Hepatocyte (in vitro differentiated cells): ENCODE data around the gene SIX2.

Experiments
- EZH2 ChIP-seq: fragments of 200-600 bp; sonication (generic); IDR thresholded peaks from 2 replicates; pipeline ENCODE4 v1.6.1; 2016; ENCODE audit warnings: antibody characterized with exemption, mild to moderate bottlenecking, borderline replicate concordance
- TF ChIP-seq, protein P1 (sequence below): fragments of 200-600 bp; sonication (generic); IDR thresholded peaks from 2 replicates; pipeline ENCODE4 v1.5.1; 2016; ENCODE audit warnings: antibody characterized with exemption, mild to moderate bottlenecking; ENCODE audit not compliant: poor library complexity

DNA sequence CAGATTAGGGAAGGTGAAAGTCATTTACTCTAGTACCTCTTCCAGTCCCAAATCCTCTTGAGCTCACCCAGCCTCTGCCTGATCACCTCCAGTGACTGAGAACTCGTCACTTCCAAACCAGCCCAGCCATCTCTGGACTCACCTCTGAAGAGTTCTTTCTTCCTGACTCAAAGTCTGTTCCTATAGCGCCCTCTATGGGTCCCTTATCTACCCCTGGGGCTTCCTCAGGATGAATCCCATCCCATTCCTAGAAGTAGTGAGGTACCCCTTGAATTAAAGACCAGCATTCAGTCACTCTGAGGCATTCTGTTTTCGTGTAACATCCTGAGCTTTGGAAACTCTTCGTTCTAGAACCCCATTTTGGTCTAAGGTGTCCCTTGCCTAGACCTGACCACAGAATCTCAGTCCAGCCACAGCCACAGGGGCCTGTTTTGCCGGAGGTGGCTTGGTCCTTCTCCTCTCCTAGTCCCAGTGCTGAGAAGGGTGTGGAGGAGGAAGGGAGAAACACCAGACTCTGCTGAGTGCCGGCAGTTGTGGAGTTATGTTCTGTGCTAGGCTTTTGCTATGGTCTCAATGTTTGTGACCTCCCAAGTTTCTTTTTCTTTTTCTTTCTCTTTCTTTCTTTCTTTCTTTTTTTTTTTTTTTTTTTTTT is 35.1 kb downstream of the SIX2 start:
- TF ChIP-seq, protein P1, sequence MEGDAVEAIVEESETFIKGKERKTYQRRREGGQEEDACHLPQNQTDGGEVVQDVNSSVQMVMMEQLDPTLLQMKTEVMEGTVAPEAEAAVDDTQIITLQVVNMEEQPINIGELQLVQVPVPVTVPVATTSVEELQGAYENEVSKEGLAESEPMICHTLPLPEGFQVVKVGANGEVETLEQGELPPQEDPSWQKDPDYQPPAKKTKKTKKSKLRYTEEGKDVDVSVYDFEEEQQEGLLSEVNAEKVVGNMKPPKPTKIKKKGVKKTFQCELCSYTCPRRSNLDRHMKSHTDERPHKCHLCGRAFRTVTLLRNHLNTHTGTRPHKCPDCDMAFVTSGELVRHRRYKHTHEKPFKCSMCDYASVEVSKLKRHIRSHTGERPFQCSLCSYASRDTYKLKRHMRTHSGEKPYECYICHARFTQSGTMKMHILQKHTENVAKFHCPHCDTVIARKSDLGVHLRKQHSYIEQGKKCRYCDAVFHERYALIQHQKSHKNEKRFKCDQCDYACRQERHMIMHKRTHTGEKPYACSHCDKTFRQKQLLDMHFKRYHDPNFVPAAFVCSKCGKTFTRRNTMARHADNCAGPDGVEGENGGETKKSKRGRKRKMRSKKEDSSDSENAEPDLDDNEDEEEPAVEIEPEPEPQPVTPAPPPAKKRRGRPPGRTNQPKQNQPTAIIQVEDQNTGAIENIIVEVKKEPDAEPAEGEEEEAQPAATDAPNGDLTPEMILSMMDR = peak; percentile 32
- no peak for TF ChIP-seq EZH2
